HepG2 (cell line): Measurements from ENCODE around the gene ROCK1.

Source experiments
- CBX2 ChIP-seq, 2 experiments: fragments of 200-600 bp in 1 of 2; sonication (generic); formaldehyde crosslinking in 1 of 2; IDR thresholded peaks; 2 replicates each; pipeline versions ENCODE4 v1.7.0 to v1.8.1; 2018 to 2022; ENCODE audit warnings: low read depth in 2 of 2, low read length in 1 of 2, mild to moderate bottlenecking in 1 of 2, missing genetic modification reagents in 1 of 2
- MEIS1 ChIP-seq: sonication (generic); formaldehyde crosslinking; IDR thresholded peaks from 2 replicates; pipeline ENCODE4 v1.9.0; 2021; ENCODE audit warnings: mild to moderate bottlenecking, missing genetic modification reagents, moderate library complexity, borderline replicate concordance
- PHF5A ChIP-seq: IDR thresholded peaks from one replicate; pipeline ENCODE4 v1.6.1; 2018; ENCODE audit warnings: low read depth, missing genetic modification reagents; ENCODE audit not compliant: unreplicated experiment
- POLR2A ChIP-seq, 2 experiments: IDR thresholded peaks; 2 replicates each; pipeline ENCODE4 v1.6.1; 2011; ENCODE audit warnings: low read depth in 2 of 2, low read length in 2 of 2, mild to moderate bottlenecking in 1 of 2, moderate library complexity in 1 of 2; ENCODE audit not compliant: insufficient read depth in 1 of 2
- ZNF280D ChIP-seq: sonication (generic); formaldehyde crosslinking; IDR thresholded peaks from 2 replicates; pipeline ENCODE4 v1.5.1; 2020; ENCODE audit warnings: mild to moderate bottlenecking, missing genetic modification reagents

- TF ChIP-seq PHF5A (CRISPR knock-in tag) (no peak), POLR2A (IDR thresholded peaks at IDR 0.05; ENCODE audit: insufficient read depth in 1 of 2, low read depth in 2 of 2, low read length in 2 of 2) (no peak), ZNF280D (no peak), CBX2 (IDR thresholded peaks at IDR 0.05; ENCODE audit: low read depth, low read length) (peak; percentile 91), CBX2 (CRISPR knock-in tag; IDR thresholded peaks at IDR 0.05; ENCODE audit: low read depth) (no peak), MEIS1 (CRISPR knock-in tag) (no peak)
Measured at GRCh38 chr18:21112543-21113105, 1.0 kb upstream of the ROCK1 start.
